Right atrium auricular region (tissue), 2 donors: ENCODE data around the gene CREBBP. TPM values are rescaled to one million over a fixed set of nuclear protein-coding genes. Genes with fewer than 3 reads are reported as not detected.

ENCODE experiments used
- DNase-seq: peaks from one replicate; pipeline ENCODE4 v3.0.0-alpha.2; 2019; ENCODE audit warnings: low spot score
- H3K27ac ChIP-seq, 2 donors: fragments of 200-600 bp; sonication (generic); 1 replicate in 1 of 2; 2 replicates in 1 of 2; pipeline ENCODE4 v1.5.1; 2016 to 2019
- H3K27me3 ChIP-seq, 2 donors: fragments of 200-600 bp; sonication (generic); one replicate each; pipeline versions ENCODE4 v1.5.1 to v1.6.0; 2017 to 2019
- H3K36me3 ChIP-seq: fragments of 200-600 bp; sonication (generic); one replicate; pipeline ENCODE4 v1.5.1; 2016
- H3K4me1 ChIP-seq, 2 donors: fragments of 200-600 bp; sonication (generic); one replicate each; pipeline versions ENCODE4 v1.5.1 to v1.6.0; 2017 to 2019
- H3K4me3 ChIP-seq, 2 donors: fragments of 200-600 bp; sonication (generic); 1 replicate in 1 of 2; 2 replicates in 1 of 2; pipeline ENCODE4 v1.5.1; 2017 to 2019; ENCODE audit warnings: mild to moderate bottlenecking in 1 of 2, moderate library complexity in 1 of 2
- H3K9me3 ChIP-seq, 2 donors: fragments of 200-600 bp; sonication (generic); one replicate each; pipeline ENCODE4 v1.5.1; 2019
- CTCF ChIP-seq, 2 donors: fragments of 200-600 bp; sonication (generic); IDR thresholded peaks; one replicate each; pipeline ENCODE4 v1.5.1; 2019; ENCODE audit warnings: antibody characterized with exemption in 2 of 2
- total RNA-seq, 2 donors: library from RNA; depleted of rRNA; stranded (reverse); fragments of >200 nt; gene quantifications; one replicate each; pipeline ENCODE4 v1.1.0, GENCODE V29; 2016

Gene CREBBP
- total RNA-seq, 2 donors from 2014 or later = 38.3 to 54.3 TPM

- no peaks in the 10 kb centered on the region for H3K36me3 ChIP-seq
- H3K27ac ChIP-seq = peak overlapping the region in 1 of 2 donors; percentile 34
- H3K4me1 ChIP-seq = peaks cover 0 to 89% of the 10 kb centered on the region in 2 donors
- no peaks in the 10 kb centered on the region for H3K9me3 ChIP-seq
- TF ChIP-seq CTCF (IDR thresholded peaks at IDR 0.05) = no peak
- H3K27me3 ChIP-seq = no peaks in the 10 kb centered on the region
- H3K4me3 ChIP-seq = no peak overlapping the region
- DNase-seq = peak; percentile 75
Observed at GRCh38 chr16:3857189-3858043, 23.1 kb downstream of the CREBBP start.

- DNase-seq = no peak
- H3K36me3 ChIP-seq = no peaks in the 10 kb centered on the region
- no peaks in the 10 kb centered on the region for H3K27me3 ChIP-seq
- no peaks in the 10 kb centered on the region for H3K9me3 ChIP-seq
- H3K27ac ChIP-seq = peak overlapping the region; percentile 2 to 34
- H3K4me1 ChIP-seq = peaks cover 0 to 82% of the 10 kb centered on the region in 2 donors
- H3K4me3 ChIP-seq = no peak overlapping the region
- no peak for TF ChIP-seq CTCF (IDR thresholded peaks at IDR 0.05)
Observed at GRCh38 chr16:3856367-3857141, 24.0 kb downstream of the CREBBP start.

- Histone ChIP-seq H3K27ac (no peak overlapping the region), H3K36me3 (peaks cover 8% of the 10 kb centered on the region), H3K27me3 (no peaks in the 10 kb centered on the region), H3K4me1 (peaks cover 0 to 73% of the 10 kb centered on the region in 2 donors), H3K4me3 (no peak overlapping the region), H3K9me3 (no peaks in the 10 kb centered on the region)
- no peak for TF ChIP-seq CTCF (IDR thresholded peaks at IDR 0.05)
- DNase-seq = no peak
Observed at GRCh38 chr16:3854750-3855541, 25.6 kb downstream of the CREBBP start.

GRCh38 chr16:3850544-3850899, 30.0 kb downstream of the CREBBP start:
- H3K27ac ChIP-seq = no peak overlapping the region
- H3K4me1 ChIP-seq = peaks cover 0 to 54% of the 10 kb centered on the region in 2 donors

More at GRCh38 chr16:3850544-3850899, 30.0 kb downstream of the CREBBP start:
- no peak overlapping the region for H3K4me3 ChIP-seq
- no peak for DNase-seq
- no peaks in the 10 kb centered on the region for H3K9me3 ChIP-seq
- peaks cover 13% of the 10 kb centered on the region for H3K36me3 ChIP-seq
- H3K27me3 ChIP-seq = no peaks in the 10 kb centered on the region
- no peak for TF ChIP-seq CTCF (IDR thresholded peaks at IDR 0.05)
